ENCODE data around the gene MRPL34.

The MRPL34 gene

GRCh38 chr19:17286263-17286662 lies 19.4 kb upstream of the MRPL34 start:
- in situ Hi-C loops (cut with HindIII; ENCODE audit: low pct_ligation_motif_present, low sequenced_read_pairs), result no loop called here
- no peak for TF ChIP-seq CTCF (IDR thresholded peaks at IDR 0.05; ENCODE audit: low read depth, low read length, missing control alignments)

GRCh38 chr19:17286752-17287151 lies 18.9 kb upstream of the MRPL34 start:
- Histone ChIP-seq H3K27me3 (replicated peaks) (no peaks in the 10 kb centered on the region), H3K27ac (no peak overlapping the region), H3K4me3 (ENCODE audit: low read depth, low read length) (no peak overlapping the region), H3K36me3 (replicated peaks) (no peaks in the 10 kb centered on the region)
- TF ChIP-seq CTCF (IDR thresholded peaks at IDR 0.05; ENCODE audit: low read depth, low read length, missing control alignments), result no peak
- DNase-seq, result no peak
- in situ Hi-C loops (cut with HindIII; ENCODE audit: low pct_ligation_motif_present, low sequenced_read_pairs), result no loop called here

More at GRCh38 chr19:17286263-17286662, 19.4 kb upstream of the MRPL34 start:
- Histone ChIP-seq H3K36me3 (replicated peaks) (no peaks in the 10 kb centered on the region), H3K4me3 (ENCODE audit: low read depth, low read length) (no peak overlapping the region), H3K27me3 (replicated peaks) (no peaks in the 10 kb centered on the region), H3K27ac (no peak overlapping the region)
- DNase-seq, result no peak

GRCh38 chr19:17289489-17289888 lies 16.2 kb upstream of the MRPL34 start:
- peak; percentile 88 for DNase-seq
- Histone ChIP-seq H3K27ac (no peak overlapping the region), H3K27me3 (replicated peaks) (no peaks in the 10 kb centered on the region), H3K36me3 (replicated peaks) (no peaks in the 10 kb centered on the region), H3K4me3 (ENCODE audit: low read depth, low read length) (peak overlapping the region; percentile 20)
- in situ Hi-C loops (cut with HindIII; ENCODE audit: low pct_ligation_motif_present, low sequenced_read_pairs), result no loop called here
- no peak for TF ChIP-seq CTCF (IDR thresholded peaks at IDR 0.05; ENCODE audit: low read depth, low read length, missing control alignments)

- Histone ChIP-seq H3K36me3 (replicated peaks) (no peaks in the 10 kb centered on the region), H3K27ac (no peak overlapping the region), H3K4me3 (ENCODE audit: low read depth, low read length) (peak overlapping the region; percentile 71), H3K27me3 (replicated peaks) (no peaks in the 10 kb centered on the region)
- in situ Hi-C loops (cut with HindIII; ENCODE audit: low pct_ligation_motif_present, low sequenced_read_pairs), result no loop called here
- TF ChIP-seq CTCF (IDR thresholded peaks at IDR 0.05; ENCODE audit: low read depth, low read length, missing control alignments), result peak; percentile 90
- peak; percentile 88 for DNase-seq
Measured at GRCh38 chr19:17292301-17293074, 13.2 kb upstream of the MRPL34 start.

GRCh38 chr19:17293605-17294004 lies 12.1 kb upstream of the MRPL34 start:
- H3K4me3 ChIP-seq (ENCODE audit: low read depth, low read length), result no peak overlapping the region

More at GRCh38 chr19:17293605-17294004, 12.1 kb upstream of the MRPL34 start:
- Histone ChIP-seq H3K27ac (no peak overlapping the region), H3K27me3 (replicated peaks) (no peaks in the 10 kb centered on the region), H3K36me3 (replicated peaks) (no peaks in the 10 kb centered on the region)
- no peak for TF ChIP-seq CTCF (IDR thresholded peaks at IDR 0.05; ENCODE audit: low read depth, low read length, missing control alignments)
- in situ Hi-C loops (cut with HindIII; ENCODE audit: low pct_ligation_motif_present, low sequenced_read_pairs), result no loop called here
- DNase-seq, result no peak

All from brain microvascular endothelial cell (primary cell).